ENCODE results near the gene NCKAP5.

NCKAP5 gene

DNA sequence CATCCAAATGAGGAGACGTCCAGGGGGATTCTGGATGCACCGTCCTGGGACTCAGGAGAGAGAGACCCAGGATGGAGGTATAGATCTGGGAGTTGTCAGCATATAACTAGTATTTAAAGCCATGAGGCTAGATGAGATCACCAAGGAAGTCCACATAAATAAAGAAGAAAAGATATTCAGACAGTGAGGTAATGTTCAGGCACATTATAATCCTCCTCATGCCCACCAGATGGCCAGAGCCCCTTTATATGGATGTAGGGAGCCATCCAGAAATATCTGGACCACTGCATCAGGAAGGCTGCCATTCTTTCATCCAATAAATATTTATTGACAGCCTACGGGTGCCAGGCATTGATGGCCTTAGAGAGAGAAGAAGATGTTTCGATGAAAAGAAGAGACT lies 21.2 kb upstream of the NCKAP5 start:
- H3K27ac ChIP-seq (ENCODE audit: low read depth, low read length, poor library complexity, severe bottlenecking) = no peak overlapping the region
- H3K4me1 ChIP-seq (ENCODE audit: insufficient read depth, low read length, severe bottlenecking) = no peaks in the 10 kb centered on the region
- H3K4me3 ChIP-seq (ENCODE audit: low read depth, low read length, poor library complexity, severe bottlenecking) = no peak overlapping the region
- H3K9ac ChIP-seq (ENCODE audit: low read length) = no peak overlapping the region
- no peak overlapping the region for H2AFZ ChIP-seq (ENCODE audit: low read length)
- no peaks in the 10 kb centered on the region for H3K9me2 ChIP-seq (ENCODE audit: low read depth, low read length)
- TF ChIP-seq EZH2 (IDR thresholded peaks at IDR 0.05; ENCODE audit: borderline replicate concordance, low read length) = no peak
- TF ChIP-seq, protein P1, sequence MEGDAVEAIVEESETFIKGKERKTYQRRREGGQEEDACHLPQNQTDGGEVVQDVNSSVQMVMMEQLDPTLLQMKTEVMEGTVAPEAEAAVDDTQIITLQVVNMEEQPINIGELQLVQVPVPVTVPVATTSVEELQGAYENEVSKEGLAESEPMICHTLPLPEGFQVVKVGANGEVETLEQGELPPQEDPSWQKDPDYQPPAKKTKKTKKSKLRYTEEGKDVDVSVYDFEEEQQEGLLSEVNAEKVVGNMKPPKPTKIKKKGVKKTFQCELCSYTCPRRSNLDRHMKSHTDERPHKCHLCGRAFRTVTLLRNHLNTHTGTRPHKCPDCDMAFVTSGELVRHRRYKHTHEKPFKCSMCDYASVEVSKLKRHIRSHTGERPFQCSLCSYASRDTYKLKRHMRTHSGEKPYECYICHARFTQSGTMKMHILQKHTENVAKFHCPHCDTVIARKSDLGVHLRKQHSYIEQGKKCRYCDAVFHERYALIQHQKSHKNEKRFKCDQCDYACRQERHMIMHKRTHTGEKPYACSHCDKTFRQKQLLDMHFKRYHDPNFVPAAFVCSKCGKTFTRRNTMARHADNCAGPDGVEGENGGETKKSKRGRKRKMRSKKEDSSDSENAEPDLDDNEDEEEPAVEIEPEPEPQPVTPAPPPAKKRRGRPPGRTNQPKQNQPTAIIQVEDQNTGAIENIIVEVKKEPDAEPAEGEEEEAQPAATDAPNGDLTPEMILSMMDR (IDR thresholded peaks at IDR 0.05; ENCODE audit: low read length) = no peak
- no peaks in the 10 kb centered on the region for H3K27me3 ChIP-seq (ENCODE audit: insufficient read depth, low read length)
- H4K20me1 ChIP-seq (ENCODE audit: insufficient read depth, low read length) = no peaks in the 10 kb centered on the region
- no peaks in the 10 kb centered on the region for H3K79me2 ChIP-seq (ENCODE audit: insufficient read depth, low read length)
- no peaks in the 10 kb centered on the region for H3K9me3 ChIP-seq (ENCODE audit: low read length)
- no peaks in the 10 kb centered on the region for H3F3A ChIP-seq (ENCODE audit: insufficient read depth, low read length)
- no peaks in the 10 kb centered on the region for H3K36me3 ChIP-seq (ENCODE audit: insufficient read depth, low read length)
- no peak overlapping the region for H3K4me2 ChIP-seq (ENCODE audit: low read length)

DNA sequence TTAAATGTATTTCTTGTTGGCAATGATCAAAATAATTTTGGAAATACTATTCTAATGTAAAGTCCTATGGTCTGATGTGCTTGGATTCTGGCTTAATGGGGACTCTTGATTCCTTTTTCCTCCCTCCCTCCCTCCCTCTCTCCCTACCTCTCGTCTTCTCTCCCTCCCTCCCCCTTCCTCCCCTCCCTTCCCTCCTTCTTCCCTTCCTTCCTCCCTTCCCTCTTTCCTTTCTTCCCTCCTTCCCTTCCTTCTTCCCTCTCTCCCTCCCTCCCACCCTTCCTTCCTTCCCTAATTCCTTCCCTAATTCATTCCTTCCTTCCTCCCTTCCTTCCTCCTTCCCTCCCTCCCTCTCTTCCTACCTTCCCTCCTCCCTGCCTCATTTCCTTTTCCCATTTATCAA lies 19.9 kb upstream of the NCKAP5 start:
- Histone ChIP-seq H3K9me3 (ENCODE audit: low read length) (no peaks in the 10 kb centered on the region), H3K27ac (ENCODE audit: low read depth, low read length, poor library complexity, severe bottlenecking) (no peak overlapping the region), H4K20me1 (ENCODE audit: insufficient read depth, low read length) (no peaks in the 10 kb centered on the region), H3K36me3 (ENCODE audit: insufficient read depth, low read length) (no peaks in the 10 kb centered on the region), H3K4me3 (ENCODE audit: low read depth, low read length, poor library complexity, severe bottlenecking) (no peak overlapping the region), H3K79me2 (ENCODE audit: insufficient read depth, low read length) (no peaks in the 10 kb centered on the region), H3K4me2 (ENCODE audit: low read length) (no peak overlapping the region), H3K4me1 (ENCODE audit: insufficient read depth, low read length, severe bottlenecking) (no peaks in the 10 kb centered on the region), H3K27me3 (ENCODE audit: insufficient read depth, low read length) (no peaks in the 10 kb centered on the region), H3K9me2 (ENCODE audit: low read depth, low read length) (no peaks in the 10 kb centered on the region), H2AFZ (ENCODE audit: low read length) (no peak overlapping the region), H3F3A (ENCODE audit: insufficient read depth, low read length) (no peaks in the 10 kb centered on the region), H3K9ac (ENCODE audit: low read length) (no peak overlapping the region)
- TF ChIP-seq EZH2 (IDR thresholded peaks at IDR 0.05; ENCODE audit: borderline replicate concordance, low read length) = no peak
- TF ChIP-seq, protein P1 (IDR thresholded peaks at IDR 0.05; ENCODE audit: low read length) = no peak

DNA sequence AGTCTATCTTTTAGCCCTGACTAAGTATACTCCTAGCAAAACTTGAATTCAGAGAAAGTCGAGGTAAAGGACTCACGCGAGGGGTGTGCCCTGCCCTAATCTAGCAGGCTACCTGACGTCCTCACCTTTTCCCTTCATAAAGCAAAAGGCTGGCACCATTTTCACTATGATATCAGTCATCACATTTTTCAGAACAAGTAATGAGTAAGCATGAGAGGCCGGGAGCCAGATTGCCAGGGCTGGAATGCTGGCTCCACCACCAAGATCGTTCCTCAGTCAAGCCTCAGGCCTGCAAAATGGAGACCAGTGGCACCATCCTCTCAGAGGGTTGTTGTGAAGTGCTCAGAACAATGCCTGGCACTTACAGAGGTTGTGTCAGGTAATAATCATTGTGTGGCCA lies 18.7 kb upstream of the NCKAP5 start:
- no peak overlapping the region for H2AFZ ChIP-seq (ENCODE audit: low read length)
- no peaks in the 10 kb centered on the region for H3K9me3 ChIP-seq (ENCODE audit: low read length)
- no peak overlapping the region for H3K4me3 ChIP-seq (ENCODE audit: low read depth, low read length, poor library complexity, severe bottlenecking)
- H3K4me1 ChIP-seq (ENCODE audit: insufficient read depth, low read length, severe bottlenecking) = no peaks in the 10 kb centered on the region
- no peaks in the 10 kb centered on the region for H3K79me2 ChIP-seq (ENCODE audit: insufficient read depth, low read length)
- H4K20me1 ChIP-seq (ENCODE audit: insufficient read depth, low read length) = no peaks in the 10 kb centered on the region
- H3K4me2 ChIP-seq (ENCODE audit: low read length) = no peak overlapping the region
- no peaks in the 10 kb centered on the region for H3K27me3 ChIP-seq (ENCODE audit: insufficient read depth, low read length)
- no peaks in the 10 kb centered on the region for H3F3A ChIP-seq (ENCODE audit: insufficient read depth, low read length)
- H3K9me2 ChIP-seq (ENCODE audit: low read depth, low read length) = no peaks in the 10 kb centered on the region
- no peak for TF ChIP-seq EZH2 (IDR thresholded peaks at IDR 0.05; ENCODE audit: borderline replicate concordance, low read length)
- TF ChIP-seq, protein P1 (IDR thresholded peaks at IDR 0.05; ENCODE audit: low read length) = no peak
- no peak overlapping the region for H3K9ac ChIP-seq (ENCODE audit: low read length)
- no peaks in the 10 kb centered on the region for H3K36me3 ChIP-seq (ENCODE audit: insufficient read depth, low read length)
- no peak overlapping the region for H3K27ac ChIP-seq (ENCODE audit: low read depth, low read length, poor library complexity, severe bottlenecking)
